Urothelium cell line (cell line): ENCODE results near the gene FARP1.
"Not testable (repeated sequence)": the region's sequence is repeated elsewhere in the genome, so short reads cannot be mapped to it uniquely, and the experiment has no call there.

Source experiments
- DNase-seq: peaks from one replicate; pipeline ENCODE4 v3.0.0; 2011; ENCODE audit warnings: low spot score, mixed read lengths
- FAIRE-seq: peaks from 2 replicates; lab custom pipeline; 2011; peaks lifted over from hg19 to GRCh38; lab: Jason Lieb, UNC

Gene FARP1

GRCh38 chr13:98348466-98349200, 205.7 kb downstream of the FARP1 start:
- no peak for DNase-seq
- no peak for FAIRE-seq

GRCh38 chr13:98349731-98350305, 206.9 kb downstream of the FARP1 start:
- DNase-seq = no peak
- FAIRE-seq = no peak

DNA sequence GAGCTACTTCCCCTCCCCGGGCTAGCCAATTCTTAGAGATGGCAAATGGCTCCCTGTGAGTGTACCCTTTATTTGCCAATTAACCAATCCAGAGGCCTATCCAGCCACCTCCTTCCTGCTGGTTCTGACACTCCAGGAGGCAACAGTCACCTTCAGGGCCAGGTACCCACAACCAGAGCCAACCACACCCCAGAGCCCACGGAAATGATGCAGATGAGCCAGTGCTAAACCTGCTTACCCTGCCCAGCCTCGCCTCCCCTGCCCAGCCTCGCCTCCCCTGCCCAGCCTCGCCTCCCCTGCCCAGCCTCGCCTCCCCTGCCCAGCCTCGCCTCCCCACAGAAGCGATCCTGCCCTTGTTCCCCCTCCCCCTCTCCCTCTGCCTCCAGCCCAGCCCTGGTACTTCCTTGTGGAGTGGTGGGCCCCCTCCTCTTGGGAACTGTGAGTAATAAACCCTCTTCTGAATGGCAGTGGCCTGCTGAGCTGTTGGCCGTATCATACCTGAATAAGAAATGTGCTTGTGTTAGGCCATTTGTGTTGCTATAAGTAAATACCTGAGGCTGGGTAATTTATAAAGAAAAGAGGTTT, 207.9 kb downstream of the FARP1 start:
- DNase-seq = no peak
- FAIRE-seq = no peak

DNA sequence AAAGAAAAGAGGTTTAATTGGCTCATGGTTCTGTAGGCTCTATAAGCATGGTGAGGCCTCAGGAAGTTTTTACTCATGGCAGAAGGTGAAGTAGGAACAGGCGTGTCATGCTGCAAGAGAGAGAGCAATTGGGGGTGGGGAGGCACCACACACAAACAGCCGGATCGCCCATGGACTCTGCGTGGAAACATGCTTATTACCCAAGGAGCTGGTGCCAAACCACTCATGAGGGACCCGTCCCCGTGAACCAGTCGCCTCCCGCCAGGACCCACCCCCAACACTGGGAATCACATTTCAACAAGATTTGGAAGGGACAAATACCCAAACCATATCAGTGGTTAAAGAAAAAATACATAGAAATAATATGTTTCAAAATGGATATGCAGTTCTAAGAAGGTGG, 208.7 kb downstream of the FARP1 start:
- no peak for FAIRE-seq
- no peak for DNase-seq

DNA sequence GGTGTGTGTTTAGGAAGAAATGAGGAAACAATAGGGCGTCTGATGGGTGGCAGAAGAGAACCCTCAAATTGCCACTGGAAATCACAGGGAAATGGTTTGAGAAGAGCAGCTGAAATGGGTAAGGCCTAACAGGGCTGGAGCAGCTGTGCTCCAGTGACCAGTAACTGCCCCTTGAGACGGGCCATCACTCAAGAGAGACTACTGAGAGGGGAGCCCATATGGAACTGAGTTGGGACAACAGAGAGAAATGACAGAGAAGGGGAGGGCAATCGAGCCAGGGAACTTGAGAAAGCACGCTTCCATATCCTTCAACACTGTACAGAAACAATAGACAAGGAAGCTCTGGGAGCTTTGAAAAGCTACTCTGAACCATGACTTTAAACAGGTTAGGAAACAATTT, 209.3 kb downstream of the FARP1 start:
- DNase-seq (no peak), FAIRE-seq (no peak)

DNA sequence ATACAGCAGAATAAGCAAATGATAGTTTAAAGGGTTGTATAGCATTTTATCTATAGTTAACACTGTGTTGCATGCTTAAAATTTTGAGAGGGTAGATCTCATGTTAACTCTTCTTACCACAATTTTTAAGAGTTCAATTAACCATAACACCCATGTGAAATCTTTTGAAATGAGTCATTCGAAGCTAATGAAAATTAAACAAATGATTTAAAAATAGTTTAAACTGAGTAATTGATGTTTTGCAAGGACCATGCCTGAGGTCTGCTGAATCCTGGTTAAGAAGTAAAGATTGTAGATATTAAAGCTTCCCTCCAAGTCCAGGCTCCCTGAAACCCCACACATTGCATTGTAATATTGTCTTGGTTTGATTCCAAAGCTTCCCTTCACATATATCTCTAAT, 210.9 kb downstream of the FARP1 start:
- DNase-seq (no peak), FAIRE-seq (no peak)

- no peak for FAIRE-seq
- no peak for DNase-seq
These were observed 216.0 kb downstream of the FARP1 start for GRCh38 chr13:98358937-98359336.

DNA sequence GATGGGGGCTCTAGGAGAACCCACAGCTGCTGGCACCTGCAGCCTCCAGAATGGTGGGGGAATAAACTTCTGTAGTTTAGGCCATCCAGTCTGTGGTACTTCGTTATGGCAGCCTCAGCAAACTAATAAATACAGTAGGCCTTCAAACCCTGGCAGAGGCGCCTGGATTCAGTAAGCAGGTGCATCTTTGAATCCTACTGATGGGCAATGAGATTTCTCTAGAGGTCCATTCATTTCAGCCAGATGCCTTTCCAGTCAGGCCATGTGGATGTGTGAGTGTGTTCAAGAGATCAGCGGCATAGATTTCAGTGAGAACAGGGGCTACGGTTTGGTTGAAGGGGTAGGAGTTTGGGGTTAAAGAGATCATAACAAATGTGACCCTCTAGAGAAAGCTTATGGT, 217.7 kb downstream of the FARP1 start:
- DNase-seq = no peak
- FAIRE-seq = no peak

- FAIRE-seq (no peak), DNase-seq (no peak)
These were observed 220.4 kb downstream of the FARP1 start for GRCh38 chr13:98363326-98363725.

DNA sequence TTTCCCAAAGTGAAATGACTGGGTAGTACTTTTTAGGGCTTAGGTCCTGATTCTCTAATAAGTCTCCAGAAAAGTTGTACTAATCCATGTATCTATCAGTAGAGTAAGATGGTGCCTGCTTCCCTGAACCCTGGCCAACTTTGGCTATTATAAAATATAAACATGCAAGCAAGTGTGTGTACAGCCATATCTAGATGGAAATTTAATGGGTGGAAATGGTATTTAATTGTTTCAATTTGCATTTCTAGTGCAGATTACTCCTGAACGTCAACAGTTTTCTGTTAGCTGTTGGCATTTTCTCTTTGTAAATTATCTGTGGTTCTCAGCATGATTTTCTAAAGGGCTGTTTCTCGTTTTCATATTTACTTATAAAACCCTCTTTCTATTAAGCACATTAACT, 221.3 kb downstream of the FARP1 start:
- FAIRE-seq (no peak), DNase-seq (no peak)

DNA sequence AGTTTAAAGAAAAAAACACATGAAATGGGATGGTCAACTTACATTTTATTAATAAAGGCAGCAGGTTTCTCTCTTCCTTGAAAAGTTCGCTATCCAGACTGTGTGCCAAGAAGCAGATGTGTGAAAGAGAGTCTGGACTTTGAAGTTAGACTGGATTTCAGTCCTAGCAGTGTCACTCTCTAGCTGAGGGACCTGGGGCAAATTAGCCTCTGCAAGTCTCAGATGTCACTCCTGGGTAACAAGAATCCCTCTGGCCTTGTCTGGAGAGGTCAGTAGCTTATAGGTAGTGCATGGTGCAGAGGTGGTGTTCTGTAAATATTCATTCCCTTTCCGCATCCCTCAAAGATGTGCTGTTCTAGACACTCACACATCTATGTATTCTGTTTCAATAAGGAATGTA, 221.8 kb downstream of the FARP1 start:
- FAIRE-seq = no peak
- no peak for DNase-seq

GRCh38 chr13:98365302-98365701, 222.4 kb downstream of the FARP1 start:
- no peak for DNase-seq
- FAIRE-seq = no peak

GRCh38 chr13:98366010-98366409, 223.1 kb downstream of the FARP1 start:
- DNase-seq (no peak), FAIRE-seq (no peak)

- DNase-seq (no peak), FAIRE-seq (no peak)
These were observed 223.5 kb downstream of the FARP1 start for GRCh38 chr13:98366443-98366842.

GRCh38 chr13:98366959-98367358, 224.1 kb downstream of the FARP1 start:
- FAIRE-seq = no peak
- no peak for DNase-seq

DNA sequence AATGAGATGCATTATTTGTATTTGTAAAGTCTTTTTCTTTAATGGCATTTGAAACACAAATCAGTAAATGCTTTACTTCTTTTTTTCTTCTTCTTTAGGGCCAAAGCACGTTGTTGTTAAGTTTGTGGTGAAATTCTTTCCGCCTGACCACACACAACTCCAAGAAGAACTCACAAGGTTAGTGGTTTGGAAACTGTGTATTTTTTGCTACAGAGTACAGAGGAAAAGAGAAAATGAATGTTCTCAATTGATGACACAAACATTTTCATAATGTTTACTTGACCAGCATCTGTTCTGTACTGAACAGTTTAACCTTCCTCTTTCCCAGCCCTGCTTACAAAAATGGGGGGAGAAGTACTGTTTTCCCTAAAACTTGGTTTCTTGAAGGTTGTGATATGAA, 225.1 kb downstream of the FARP1 start:
- DNase-seq (no peak), FAIRE-seq (no peak)

DNA sequence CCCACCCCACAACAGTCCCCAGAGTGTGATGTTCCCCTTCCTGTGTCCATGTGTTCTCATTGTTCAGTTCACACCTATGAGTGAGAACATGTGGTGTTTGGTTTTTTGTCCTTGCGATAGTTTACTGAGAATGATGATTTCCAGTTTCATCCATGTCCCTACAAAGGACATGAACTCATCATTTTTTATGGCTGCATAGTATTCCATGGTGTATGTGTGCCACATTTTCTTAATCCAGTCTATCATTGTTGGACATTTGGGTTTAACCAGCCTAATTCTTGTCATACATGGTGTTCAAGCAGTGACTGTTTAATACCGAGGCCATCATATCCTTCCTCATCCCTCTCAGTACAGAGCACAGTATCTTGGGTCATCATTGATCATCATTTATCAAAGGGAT, 226.6 kb downstream of the FARP1 start:
- not testable (repeated sequence) for DNase-seq, FAIRE-seq

GRCh38 chr13:98370261-98370660, 227.4 kb downstream of the FARP1 start:
- no peak for DNase-seq
- no peak for FAIRE-seq

DNA sequence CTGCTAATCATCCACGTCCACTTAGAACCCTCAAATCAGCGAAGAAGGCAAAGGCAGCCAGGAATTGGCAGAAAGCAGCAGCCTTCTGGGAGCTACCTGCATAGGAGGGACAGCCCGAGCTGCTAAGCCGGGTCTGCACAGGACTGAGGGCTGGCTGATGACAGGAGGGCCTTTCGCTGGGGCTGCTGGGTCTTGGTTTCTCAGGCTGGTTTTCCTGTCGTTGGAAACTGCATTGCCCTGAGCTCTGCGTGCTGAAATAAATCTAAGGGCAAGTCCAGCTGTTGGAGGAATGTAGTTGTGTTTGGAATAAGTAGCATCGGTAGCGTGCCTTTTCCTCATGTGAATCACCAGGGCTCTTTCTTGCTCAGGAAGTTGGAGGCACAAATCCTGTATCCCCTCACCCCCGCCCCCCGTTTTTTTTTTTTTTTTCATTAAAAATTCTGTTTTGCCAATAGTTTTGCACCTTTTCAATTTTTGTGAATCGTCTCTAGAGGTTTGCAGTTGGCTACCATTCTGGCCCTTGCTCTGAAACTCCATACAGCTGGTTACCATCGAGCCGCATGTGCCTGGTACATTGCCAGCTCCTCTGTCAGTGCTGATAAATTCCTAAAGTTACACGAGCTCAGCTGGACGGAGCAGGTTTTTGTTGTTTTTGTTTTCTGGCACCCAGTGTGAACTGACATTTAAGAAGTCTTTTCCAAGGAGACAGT, 228.1 kb downstream of the FARP1 start:
- FAIRE-seq (no peak), DNase-seq (no peak)

- FAIRE-seq = no peak
- no peak for DNase-seq
These were observed 228.7 kb downstream of the FARP1 start for GRCh38 chr13:98371516-98372023.

GRCh38 chr13:98372876-98373275, 230.0 kb downstream of the FARP1 start:
- DNase-seq (no peak), FAIRE-seq (no peak)

GRCh38 chr13:98374750-98375149, 231.9 kb downstream of the FARP1 start:
- FAIRE-seq = no peak

More at GRCh38 chr13:98374750-98375149, 231.9 kb downstream of the FARP1 start:
- DNase-seq = no peak
